NCI-H524 treated with DMSO at 0.1 percent for 48 hours (cell line): ENCODE results near the gene PFKL.
A peak's percentile ranks its signal among the peaks of the same experiment; 100 is the strongest.
"Not testable (repeated sequence)": the region's sequence is repeated elsewhere in the genome, so short reads cannot be mapped to it uniquely, and the experiment has no call there.

Experiments used
- DNase-seq: peaks from one replicate; lab custom pipeline; 2025; lab: John Stamatoyannopoulos, UW

Gene PFKL

GRCh38 chr21:44344541-44345183, 44.8 kb downstream of the PFKL start:
- no peak for DNase-seq

- peak; percentile 21 for DNase-seq
These were observed 45.6 kb downstream of the PFKL start for GRCh38 chr21:44345495-44345894.

DNA sequence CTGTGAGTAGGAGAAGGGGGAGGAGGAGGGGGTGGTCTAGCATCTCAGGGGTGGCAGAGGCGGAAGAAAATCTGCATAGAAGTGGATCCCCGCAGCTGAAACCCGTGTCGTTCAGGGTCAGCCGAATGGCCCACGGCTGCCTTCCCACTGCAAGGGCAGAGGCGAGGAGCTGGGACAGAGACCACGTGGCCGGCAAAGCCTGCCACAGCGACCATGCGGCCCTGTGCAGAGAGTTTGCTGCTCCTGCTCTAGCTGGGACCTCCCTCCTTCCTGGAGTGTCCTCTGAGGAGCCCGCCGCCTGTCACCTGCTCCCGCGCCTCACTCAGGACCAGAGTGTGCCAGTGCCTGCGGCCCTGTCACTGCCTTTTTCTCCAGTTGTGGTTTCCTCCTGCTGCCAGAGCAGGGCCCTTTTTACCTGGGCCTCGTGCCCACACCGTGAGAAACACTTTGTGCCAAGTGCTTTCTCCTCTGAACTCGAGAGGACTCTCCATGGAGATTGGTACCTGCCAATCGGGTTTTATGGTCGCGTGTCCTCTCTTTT, 48.1 kb downstream of the PFKL start:
- DNase-seq = no peak

DNA sequence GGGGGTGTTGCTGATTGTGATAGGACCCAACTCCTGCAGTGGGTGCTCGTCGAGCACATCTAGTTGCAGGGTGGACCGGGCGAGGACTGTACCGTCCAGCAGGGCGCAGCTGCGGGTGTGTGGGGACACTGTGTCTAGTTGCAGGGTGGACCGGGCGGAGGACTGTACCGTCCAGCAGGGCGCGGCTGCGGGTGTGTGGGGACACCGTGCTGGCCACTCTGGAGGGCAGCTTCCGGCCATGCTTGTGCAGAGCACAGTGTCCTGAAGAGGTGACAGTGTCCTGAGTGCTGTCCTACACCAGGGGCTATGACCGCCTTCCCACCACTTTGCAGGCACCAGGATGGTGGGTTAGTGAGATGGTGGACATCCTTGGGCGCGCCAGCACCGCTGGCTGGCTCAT, 49.0 kb downstream of the PFKL start:
- no peak for DNase-seq

DNA sequence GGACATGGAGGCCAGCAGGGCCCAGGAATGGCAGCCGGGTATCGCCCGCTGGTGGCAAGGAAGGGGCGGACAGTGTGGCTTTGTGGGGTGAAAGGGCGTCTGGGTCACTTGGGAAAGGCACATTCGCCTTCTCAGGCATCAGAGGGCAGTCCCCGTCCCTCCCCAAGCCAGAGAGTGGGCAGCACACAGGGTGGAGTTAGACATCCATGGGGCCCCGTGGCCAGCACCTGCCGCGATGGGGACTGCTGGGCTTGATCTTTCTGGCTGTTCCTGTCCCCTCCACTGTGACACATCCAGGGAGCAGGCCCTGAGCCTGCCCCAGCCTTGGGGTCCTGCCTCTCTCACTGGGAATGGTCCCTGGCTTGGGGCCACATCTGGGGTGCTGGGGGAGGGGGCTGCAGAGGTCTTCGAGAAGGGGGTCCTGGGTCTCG, 49.6 kb downstream of the PFKL start:
- no peak for DNase-seq

- DNase-seq = no peak
These were observed 50.3 kb downstream of the PFKL start for GRCh38 chr21:44349847-44350772.

DNA sequence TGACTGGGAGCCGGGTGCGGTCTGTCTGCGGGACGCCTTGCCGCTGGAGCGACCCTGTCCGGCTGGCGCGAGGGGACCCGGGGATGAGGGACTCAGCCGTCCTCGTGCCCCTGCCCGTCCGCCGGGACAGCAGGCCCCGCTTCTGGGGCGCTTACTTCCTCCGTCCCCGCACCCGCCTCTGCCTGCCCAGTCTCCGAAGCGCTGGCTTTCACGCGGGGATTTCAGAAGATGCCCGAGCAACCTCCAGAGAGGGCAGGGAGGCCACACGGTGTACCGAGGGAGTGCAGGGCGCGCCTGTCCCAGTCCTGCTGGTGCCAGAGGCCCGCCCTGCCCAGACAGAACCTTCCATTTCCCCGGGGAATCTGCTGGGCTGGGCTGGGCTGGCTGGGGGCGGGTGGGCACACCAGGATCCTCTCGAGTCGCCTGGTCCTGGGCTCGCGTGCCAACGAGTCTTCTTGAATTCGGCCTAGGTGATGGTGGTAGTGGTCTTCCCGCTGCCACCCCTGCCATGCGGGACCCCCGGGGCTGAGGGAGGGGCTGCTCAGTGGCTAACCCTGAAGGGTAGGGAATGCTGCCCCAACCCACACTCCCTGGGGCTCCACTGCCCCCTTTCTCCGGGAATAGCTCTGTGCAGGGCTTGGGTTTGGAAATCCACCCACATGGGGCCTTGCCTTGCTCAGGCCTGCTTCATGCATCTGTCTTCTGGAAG, 51.1 kb downstream of the PFKL start:
- DNase-seq = no peak

DNA sequence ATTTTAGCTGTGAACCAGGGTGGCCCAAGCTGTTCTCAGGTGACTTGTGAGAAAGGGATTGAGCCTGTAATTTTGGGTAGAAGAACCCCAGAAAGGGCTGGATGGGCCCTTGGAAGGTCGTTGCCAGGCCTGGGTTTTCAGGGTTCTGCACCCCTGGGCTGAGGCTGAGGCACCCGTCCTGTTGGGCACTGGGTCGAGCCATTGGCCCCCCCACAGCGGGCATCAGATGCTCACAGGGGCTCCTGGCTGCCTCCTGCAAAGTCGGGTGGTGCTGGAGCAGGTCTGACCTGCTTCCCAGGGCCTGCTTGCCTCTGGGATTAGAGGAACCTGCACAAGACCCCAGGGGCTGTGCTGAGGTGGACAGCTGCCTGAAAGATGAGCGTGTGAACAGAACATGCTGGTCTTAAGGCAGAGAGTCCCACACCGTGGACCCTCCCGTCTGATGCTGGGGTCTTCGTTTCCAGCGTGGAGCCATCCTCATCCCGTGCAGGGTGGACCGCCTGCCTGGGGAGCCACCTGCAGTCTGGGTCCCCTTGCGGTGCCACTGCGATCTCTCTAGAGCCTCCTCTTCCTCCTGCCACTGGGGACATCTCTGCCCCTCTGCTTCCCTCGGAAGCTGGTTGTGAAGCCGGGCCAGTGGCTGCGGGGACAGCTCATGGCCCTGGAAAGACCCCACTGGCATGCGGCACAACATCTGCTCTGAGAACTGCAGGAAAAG, 51.8 kb downstream of the PFKL start:
- DNase-seq = no peak

DNA sequence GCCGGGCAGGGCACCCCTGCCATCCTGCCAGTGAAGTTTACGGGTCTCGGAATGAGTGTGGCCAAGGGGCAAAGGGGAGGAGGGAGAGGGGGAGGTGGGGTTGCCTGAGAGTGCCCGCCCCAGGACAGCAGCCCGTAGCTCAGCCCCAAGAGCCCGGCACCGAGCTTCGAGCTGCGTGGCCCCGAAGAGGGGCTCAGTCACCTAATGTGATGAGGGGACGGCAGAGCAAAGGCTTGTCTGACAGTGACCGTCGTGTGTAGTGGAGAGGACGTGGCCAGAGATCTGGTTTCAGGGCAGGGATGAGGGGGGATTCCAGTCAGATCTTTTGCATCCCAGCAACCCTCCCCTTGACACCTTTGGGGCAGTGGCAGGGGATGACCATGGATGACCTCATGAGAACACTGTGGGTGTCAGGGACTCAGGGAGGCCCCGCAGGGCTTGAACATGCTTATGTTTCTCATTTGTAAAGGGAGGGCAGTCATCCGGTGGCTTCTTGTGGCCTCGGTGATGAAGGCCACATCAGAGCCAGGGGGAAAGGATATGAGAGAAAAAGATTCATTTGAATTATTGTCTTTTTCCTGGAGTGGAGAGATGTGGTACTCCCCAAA, 52.5 kb downstream of the PFKL start:
- no peak for DNase-seq

DNA sequence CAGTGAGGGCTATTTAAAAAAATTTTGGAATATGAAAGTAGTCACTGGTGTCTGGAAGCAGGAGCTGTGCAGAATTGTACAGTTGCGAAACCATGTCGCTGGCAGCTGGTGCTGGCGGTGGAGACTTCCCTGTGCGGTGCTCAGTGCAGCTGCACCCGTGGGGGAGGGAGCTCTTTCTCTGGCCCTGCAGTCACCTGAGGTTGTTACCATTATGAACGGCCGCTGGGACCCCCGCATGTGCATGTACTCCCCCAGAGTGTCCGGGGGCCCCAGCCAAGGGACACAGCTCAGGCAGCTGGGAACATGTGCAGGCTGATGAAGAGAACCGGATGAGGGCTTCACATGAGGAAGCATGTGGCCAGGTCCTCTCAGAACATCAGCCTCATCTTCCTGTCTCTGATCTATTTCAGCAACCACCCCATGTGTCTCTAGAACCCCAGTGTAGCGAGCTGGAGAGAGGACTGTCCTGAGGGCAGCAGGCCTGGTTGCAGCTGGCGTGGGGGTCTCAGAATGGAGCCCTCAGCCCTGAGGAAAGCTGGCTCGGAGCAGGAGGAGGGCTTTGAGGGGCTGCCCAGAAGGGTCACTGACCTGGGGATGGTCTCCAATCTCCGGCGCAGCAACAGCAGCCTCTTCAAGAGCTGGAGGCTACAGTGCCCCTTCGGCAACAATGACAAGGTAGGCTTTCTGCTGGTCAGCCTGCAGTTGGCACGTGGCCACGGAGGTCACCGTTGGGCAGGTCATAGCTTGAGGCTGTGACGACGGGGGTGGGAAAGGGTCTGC, 53.5 kb downstream of the PFKL start, which contains the start of gene TRPM2:
Gene TRPM2, plus strand, starts transcription at position 431 of the 780 bp plus-strand sequence. Its CDS starts 80 bp downstream, at position 511.
- no peak for DNase-seq

GRCh38 chr21:44354001-44354405, 54.1 kb downstream of the PFKL start:
- no peak for DNase-seq

GRCh38 chr21:44354775-44355771, 55.2 kb downstream of the PFKL start:
- no peak for DNase-seq

DNA sequence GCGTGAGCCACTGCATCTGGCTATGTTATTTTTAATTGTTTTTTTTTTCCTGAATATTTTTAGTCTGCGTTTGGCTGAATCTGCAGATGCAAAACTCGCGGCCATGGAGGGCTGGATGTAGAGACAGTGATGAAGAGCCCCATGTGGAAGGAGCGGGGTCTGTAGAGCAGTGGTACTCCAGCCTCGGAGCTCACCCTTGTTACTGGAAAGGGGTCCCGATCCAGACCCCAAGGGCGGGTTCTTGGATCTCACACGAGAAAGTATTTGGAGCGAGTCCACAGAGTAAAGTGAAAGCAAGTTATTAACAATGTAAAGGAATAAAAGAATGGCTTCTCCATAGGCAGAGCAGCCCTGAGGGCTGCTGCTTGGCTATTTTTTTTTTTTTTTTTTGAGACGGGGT, 56.3 kb downstream of the PFKL start:
- no peak for DNase-seq

- DNase-seq = no peak
These were observed 56.8 kb downstream of the PFKL start for GRCh38 chr21:44356636-44357035.

GRCh38 chr21:44357064-44357837, 57.4 kb downstream of the PFKL start:
- no peak for DNase-seq

DNA sequence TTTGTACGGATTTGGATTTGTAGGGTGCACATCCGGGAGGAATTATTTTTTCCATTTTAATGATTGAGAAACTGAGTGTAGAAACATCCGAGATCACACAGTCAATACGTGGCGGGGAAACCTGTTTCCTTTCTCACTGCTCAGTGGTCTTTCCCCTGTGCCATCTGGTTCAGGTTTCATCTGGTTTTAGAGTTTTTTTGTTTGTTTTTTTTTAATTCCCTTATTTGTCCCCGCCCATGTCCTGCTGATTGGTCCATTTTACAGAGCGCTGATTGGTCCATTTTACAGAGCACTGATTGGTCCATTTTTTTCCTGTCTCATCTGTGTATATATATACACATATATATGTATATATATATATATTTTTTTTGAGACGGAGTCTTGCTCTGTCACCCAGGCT, 59.5 kb downstream of the PFKL start:
- DNase-seq = no peak

DNA sequence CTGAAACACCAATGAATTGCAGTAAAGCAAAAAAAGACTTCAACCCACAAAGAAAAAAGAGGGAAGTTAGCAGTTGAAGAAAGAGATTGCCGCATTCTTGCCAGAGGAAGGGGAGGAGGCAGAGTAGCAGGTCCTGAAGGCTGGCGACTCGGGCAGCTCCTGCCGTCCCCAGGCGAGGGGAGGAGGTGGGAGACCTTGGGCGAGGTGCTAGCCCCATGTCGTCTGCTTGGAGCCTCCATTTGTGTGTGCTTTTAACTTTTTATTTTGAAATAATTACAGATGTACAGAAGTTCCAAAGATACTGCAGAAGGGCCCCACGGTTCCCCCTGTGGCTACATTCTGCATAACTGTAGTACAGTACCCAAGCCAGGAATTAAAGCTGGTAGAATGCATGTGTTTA, 60.3 kb downstream of the PFKL start:
- no peak for DNase-seq

GRCh38 chr21:44361903-44362302, 62.0 kb downstream of the PFKL start:
- not testable (repeated sequence) for DNase-seq
